Non-pigmented ciliary epithelial cell (primary cell): Measurements from ENCODE around the gene AIM2.
"Not testable (repeated sequence)": the region's sequence is repeated elsewhere in the genome, so short reads cannot be mapped to it uniquely, and the experiment has no call there.

Experiments used
- DNase-seq: peaks from one replicate; pipeline ENCODE4 v3.0.0-alpha.2; 2010; ENCODE audit warnings: low read depth

The AIM2 gene

GRCh38 chr1:159079525-159079924, 3.0 kb upstream of the AIM2 start:
- no peak for DNase-seq

- DNase-seq = no peak
Observed at GRCh38 chr1:159077120-159077961, 775 bp upstream of the AIM2 start.

- DNase-seq = peak; percentile 48
Observed at GRCh38 chr1:159071970-159072582, 4.5 kb downstream of the AIM2 start.

GRCh38 chr1:159068886-159069285, 7.7 kb downstream of the AIM2 start:
- DNase-seq = no peak

GRCh38 chr1:159067699-159068621, 8.6 kb downstream of the AIM2 start:
- no peak for DNase-seq

GRCh38 chr1:159066108-159066507, 10.5 kb downstream of the AIM2 start:
- no peak for DNase-seq

- DNase-seq = no peak
Observed at GRCh38 chr1:159065106-159065505, 11.5 kb downstream of the AIM2 start.

- no peak for DNase-seq
Observed at GRCh38 chr1:159058751-159059150, 17.8 kb downstream of the AIM2 start.

- no peak for DNase-seq
Observed at GRCh38 chr1:159056069-159056698, 20.4 kb downstream of the AIM2 start.

GRCh38 chr1:159055181-159055641, 21.4 kb downstream of the AIM2 start:
- no peak for DNase-seq

- DNase-seq = no peak
Observed at GRCh38 chr1:159054427-159054826, 22.1 kb downstream of the AIM2 start.

GRCh38 chr1:159051436-159051835, 25.1 kb downstream of the AIM2 start:
- DNase-seq = no peak

GRCh38 chr1:159046486-159046885, 30.1 kb downstream of the AIM2 start:
- DNase-seq = not testable (repeated sequence)

- DNase-seq = no peak
Observed at GRCh38 chr1:159040893-159041724, 35.5 kb downstream of the AIM2 start.

- DNase-seq = peak; percentile 75
Observed at GRCh38 chr1:159040206-159040605, 36.4 kb downstream of the AIM2 start.

GRCh38 chr1:159030877-159031447, 45.6 kb downstream of the AIM2 start:
- no peak for DNase-seq

GRCh38 chr1:159030311-159030710, 46.3 kb downstream of the AIM2 start:
- no peak for DNase-seq

GRCh38 chr1:159026841-159027240, 49.7 kb downstream of the AIM2 start:
- not testable (repeated sequence) for DNase-seq

- no peak for DNase-seq
Observed at GRCh38 chr1:159025043-159025442, 51.5 kb downstream of the AIM2 start.

- no peak for DNase-seq
Observed at GRCh38 chr1:159023723-159024122, 52.8 kb downstream of the AIM2 start.
